ENCODE results near the gene SYNE2.
"Not testable (repeated sequence)": the region's sequence is repeated elsewhere in the genome, so short reads cannot be mapped to it uniquely, and the experiment has no call there.

The SYNE2 gene

GRCh38 chr14:64040044-64040443, 187.2 kb downstream of the SYNE2 start:
- DNase-seq = no peak

GRCh38 chr14:64043296-64043695, 190.5 kb downstream of the SYNE2 start:
- DNase-seq = not testable (repeated sequence)

GRCh38 chr14:64045091-64045490, 192.3 kb downstream of the SYNE2 start:
- DNase-seq = no peak

GRCh38 chr14:64049616-64050381, 197.0 kb downstream of the SYNE2 start:
- DNase-seq = no peak

GRCh38 chr14:64053694-64054669, 201.2 kb downstream of the SYNE2 start:
- DNase-seq = no peak

GRCh38 chr14:64059454-64060198, 206.8 kb downstream of the SYNE2 start:
- no peak for DNase-seq

- DNase-seq = no peak
These were observed 207.4 kb downstream of the SYNE2 start for GRCh38 chr14:64060199-64060545.

- no peak for DNase-seq
These were observed 207.9 kb downstream of the SYNE2 start for GRCh38 chr14:64060648-64061096.

- no peak for DNase-seq
These were observed 208.3 kb downstream of the SYNE2 start for GRCh38 chr14:64061115-64061514.

- no peak for DNase-seq
These were observed 208.9 kb downstream of the SYNE2 start for GRCh38 chr14:64061706-64062105.

- DNase-seq = peak; percentile 4
These were observed 209.7 kb downstream of the SYNE2 start for GRCh38 chr14:64062381-64063115.

GRCh38 chr14:64064447-64064846, 211.6 kb downstream of the SYNE2 start:
- DNase-seq = no peak

GRCh38 chr14:64069634-64070359, 217.0 kb downstream of the SYNE2 start:
- no peak for DNase-seq

- no peak for DNase-seq
These were observed 222.3 kb downstream of the SYNE2 start for GRCh38 chr14:64074961-64075612.

GRCh38 chr14:64075613-64076005, 222.8 kb downstream of the SYNE2 start:
- no peak for DNase-seq

GRCh38 chr14:64080452-64080851, 227.6 kb downstream of the SYNE2 start:
- no peak for DNase-seq

- DNase-seq = no peak
These were observed 228.5 kb downstream of the SYNE2 start for GRCh38 chr14:64081174-64081746.

GRCh38 chr14:64082837-64083236, 230.0 kb downstream of the SYNE2 start:
- DNase-seq = no peak

GRCh38 chr14:64088647-64088964, 235.8 kb downstream of the SYNE2 start:
- DNase-seq = no peak

- no peak for DNase-seq
These were observed 237.1 kb downstream of the SYNE2 start for GRCh38 chr14:64089920-64090319.

- no peak for DNase-seq
These were observed 238.4 kb downstream of the SYNE2 start for GRCh38 chr14:64091217-64091616.
